ENCODE results near the gene RANBP3L.
"Not testable (repeated sequence)": the region's sequence is repeated elsewhere in the genome, so short reads cannot be mapped to it uniquely, and the experiment has no call there.

RANBP3L gene

DNA sequence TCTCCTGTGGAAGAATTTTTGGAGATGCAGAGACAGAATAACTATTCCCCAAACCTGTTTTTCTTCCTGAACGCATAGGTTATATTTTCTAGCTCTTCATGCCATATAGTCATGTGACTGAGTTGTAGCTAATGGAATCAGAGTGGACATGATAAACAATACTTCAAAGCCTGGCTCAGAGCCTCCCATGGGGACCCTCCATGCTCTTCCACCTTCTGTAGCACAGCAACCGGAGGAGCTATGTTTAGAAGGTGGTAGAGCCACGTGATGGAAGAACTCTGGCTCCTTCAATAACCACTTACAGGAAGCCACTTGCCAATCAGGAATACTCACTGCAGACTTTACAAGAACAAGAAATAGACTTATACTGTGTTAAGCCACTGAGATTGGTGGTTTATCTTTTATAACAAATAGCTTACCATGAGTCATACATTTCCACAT is 99.2 kb downstream of the RANBP3L start:
- peak; percentile 36 for DNase-seq
- TF ChIP-seq, protein P1, sequence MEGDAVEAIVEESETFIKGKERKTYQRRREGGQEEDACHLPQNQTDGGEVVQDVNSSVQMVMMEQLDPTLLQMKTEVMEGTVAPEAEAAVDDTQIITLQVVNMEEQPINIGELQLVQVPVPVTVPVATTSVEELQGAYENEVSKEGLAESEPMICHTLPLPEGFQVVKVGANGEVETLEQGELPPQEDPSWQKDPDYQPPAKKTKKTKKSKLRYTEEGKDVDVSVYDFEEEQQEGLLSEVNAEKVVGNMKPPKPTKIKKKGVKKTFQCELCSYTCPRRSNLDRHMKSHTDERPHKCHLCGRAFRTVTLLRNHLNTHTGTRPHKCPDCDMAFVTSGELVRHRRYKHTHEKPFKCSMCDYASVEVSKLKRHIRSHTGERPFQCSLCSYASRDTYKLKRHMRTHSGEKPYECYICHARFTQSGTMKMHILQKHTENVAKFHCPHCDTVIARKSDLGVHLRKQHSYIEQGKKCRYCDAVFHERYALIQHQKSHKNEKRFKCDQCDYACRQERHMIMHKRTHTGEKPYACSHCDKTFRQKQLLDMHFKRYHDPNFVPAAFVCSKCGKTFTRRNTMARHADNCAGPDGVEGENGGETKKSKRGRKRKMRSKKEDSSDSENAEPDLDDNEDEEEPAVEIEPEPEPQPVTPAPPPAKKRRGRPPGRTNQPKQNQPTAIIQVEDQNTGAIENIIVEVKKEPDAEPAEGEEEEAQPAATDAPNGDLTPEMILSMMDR (IDR thresholded peaks at IDR 0.05; ENCODE audit: low read depth, low read length, missing control alignments) = no peak
- Histone ChIP-seq H3K27ac (no peak overlapping the region), H3K36me3 (replicated peaks) (no peaks in the 10 kb centered on the region), H3K4me3 (ENCODE audit: low read depth, low read length) (no peak overlapping the region), H3K27me3 (replicated peaks) (no peaks in the 10 kb centered on the region)
- in situ Hi-C loops (cut with HindIII; ENCODE audit: low pct_ligation_motif_present, low sequenced_read_pairs) = no loop called here

DNA sequence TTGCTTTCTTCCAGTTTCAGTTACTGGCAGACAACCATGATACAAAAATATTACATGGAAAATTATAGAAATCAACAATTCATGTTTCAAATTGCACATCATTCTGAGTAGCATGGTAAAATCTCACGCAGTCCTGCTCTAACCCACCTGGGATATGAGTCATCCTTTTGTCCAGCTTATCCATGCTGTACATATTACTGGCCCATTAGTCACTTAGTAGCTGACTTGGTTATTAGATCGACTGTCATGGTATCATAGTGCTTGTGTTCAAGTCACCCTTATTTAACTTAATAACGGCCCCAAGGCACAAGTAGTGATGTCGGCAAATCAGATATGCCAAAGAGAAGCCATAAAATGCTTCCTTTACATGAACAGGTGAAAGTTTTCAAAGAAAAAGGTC is 101.2 kb downstream of the RANBP3L start:
- in situ Hi-C loops (cut with HindIII; ENCODE audit: low pct_ligation_motif_present, low sequenced_read_pairs) = no loop called here
- Histone ChIP-seq H3K4me3 (ENCODE audit: low read depth, low read length) (no peak overlapping the region), H3K36me3 (replicated peaks) (peaks cover 3% of the 10 kb centered on the region), H3K27ac (no peak overlapping the region), H3K27me3 (replicated peaks) (no peaks in the 10 kb centered on the region)
- peak; percentile 71 for DNase-seq
- TF ChIP-seq, protein P1 (IDR thresholded peaks at IDR 0.05; ENCODE audit: low read depth, low read length, missing control alignments) = no peak

DNA sequence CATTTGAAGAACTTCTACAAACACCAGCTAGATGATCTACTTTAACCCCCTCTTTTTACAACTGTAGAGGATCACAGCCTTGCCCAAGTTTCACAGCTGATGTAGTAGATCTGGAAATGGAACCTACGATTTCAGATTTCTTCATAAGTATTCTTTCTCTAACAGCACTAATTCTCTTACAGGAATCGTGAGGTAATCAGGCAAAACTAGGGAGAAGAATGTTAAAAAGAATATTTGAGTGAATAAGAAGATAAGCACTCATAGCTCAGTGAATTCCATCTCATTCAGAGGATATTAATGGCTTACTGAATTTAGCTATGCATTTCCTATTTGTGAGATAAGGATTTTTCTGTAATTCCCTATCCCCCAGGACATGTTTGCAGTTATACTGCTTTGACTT is 102.1 kb downstream of the RANBP3L start:
- Histone ChIP-seq H3K27me3 (replicated peaks) (no peaks in the 10 kb centered on the region), H3K27ac (peak overlapping the region; percentile 35), H3K36me3 (replicated peaks) (peaks cover 3% of the 10 kb centered on the region), H3K4me3 (ENCODE audit: low read depth, low read length) (no peak overlapping the region)
- DNase-seq = no peak
- in situ Hi-C loops (cut with HindIII; ENCODE audit: low pct_ligation_motif_present, low sequenced_read_pairs) = no loop called here
- TF ChIP-seq, protein P1 (IDR thresholded peaks at IDR 0.05; ENCODE audit: low read depth, low read length, missing control alignments) = no peak

DNA sequence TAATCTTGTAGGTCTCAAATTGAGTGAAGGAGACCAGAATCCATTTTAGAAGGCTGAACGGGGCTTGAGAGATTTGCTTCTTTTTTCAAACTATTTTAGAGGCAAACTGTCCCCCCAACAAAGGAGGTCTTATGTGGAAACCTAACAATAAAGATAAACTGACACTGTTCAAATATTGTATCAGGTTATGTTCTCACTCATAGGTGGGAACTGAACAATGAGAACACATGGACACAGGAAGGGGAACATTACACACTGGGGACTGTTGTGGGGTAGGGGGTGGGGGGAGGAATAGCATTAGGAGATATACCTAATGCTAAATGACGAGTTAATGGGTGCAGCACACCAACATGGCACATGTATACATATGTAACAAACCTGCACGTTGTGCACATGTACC is 102.9 kb downstream of the RANBP3L start:
- H3K27me3 ChIP-seq (replicated peaks); DNase-seq; in situ Hi-C loops (cut with HindIII; ENCODE audit: low pct_ligation_motif_present, low sequenced_read_pairs); H3K27ac ChIP-seq; H3K36me3 ChIP-seq (replicated peaks); H3K4me3 ChIP-seq (ENCODE audit: low read depth, low read length): not testable (repeated sequence)
